Measurements from ENCODE around the gene MARK3. TPM values are rescaled to one million over a fixed set of nuclear protein-coding genes. Genes with fewer than 3 reads are reported as not detected.
A peak's percentile ranks its signal among the peaks of the same experiment; 100 is the strongest.
"Not testable (repeated sequence)": the region's sequence is repeated elsewhere in the genome, so short reads cannot be mapped to it uniquely, and the experiment has no call there.

Gene MARK3
- 89.6 TPM for total RNA-seq

DNA sequence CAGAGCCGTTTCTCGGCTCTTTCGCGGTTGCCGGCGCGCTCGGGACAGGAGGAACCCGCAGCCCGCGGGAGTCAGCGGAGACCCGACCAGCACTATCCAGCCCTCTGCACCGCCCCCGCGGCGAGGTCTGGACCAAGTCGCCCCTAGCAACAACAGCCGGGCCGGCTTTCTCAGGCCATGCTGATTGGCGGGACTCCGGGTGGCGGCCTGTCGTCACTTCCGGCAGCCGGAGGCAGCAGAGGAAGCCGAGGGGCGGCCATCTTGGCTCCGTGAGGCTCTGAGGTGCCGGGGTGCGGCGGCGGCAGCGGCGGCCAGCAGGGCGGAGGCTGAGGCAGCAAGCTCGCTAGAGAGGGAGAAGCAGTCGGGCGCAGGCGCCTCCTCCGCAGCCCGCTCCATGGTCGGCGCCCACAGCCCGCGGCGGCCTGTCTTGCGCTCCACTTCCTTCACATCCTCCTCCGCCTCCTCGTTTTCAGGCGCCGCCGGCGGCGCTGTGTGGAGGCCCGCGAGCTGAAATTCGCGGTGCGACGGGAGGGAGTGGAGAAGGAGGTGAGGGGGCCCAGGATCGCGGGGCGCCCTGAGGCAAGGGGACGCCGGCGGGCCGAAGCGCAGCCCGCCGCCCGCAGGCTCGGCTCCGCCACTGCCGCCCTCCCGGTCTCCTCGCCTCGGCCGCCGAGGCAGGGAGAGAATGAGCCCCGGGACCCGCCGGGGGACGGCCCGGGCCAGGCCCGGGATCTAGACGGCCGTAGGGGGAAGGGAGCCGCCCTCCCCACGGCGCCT, at the start of gene MARK3:
Gene MARK3, plus strand, starts transcription at position 264 of the 777 bp plus-strand sequence. CDS start 615 bp downstream, outside the sequence.
- DNase-seq = peak; percentile 91

DNA sequence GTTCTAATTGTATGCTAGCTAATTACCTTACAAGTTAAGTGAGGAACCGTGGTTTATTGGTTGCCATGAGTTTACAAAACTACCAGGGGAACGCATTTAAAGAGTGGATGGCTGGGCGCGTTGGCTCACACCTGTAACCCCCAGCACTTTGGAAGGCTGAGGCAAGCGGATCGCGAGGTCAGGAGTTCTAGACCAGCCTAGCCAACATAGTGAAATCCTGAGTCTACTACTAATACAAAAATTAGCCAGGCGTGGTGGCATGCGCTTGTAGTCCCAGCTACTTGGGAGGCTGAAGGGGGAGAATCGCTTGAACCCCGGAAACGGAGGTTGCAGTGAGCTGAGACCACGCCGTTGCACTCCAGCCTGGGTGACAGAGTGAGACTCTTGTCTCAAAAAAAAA, 49.0 kb upstream of the MARK3 start:
- DNase-seq = no peak

DNA sequence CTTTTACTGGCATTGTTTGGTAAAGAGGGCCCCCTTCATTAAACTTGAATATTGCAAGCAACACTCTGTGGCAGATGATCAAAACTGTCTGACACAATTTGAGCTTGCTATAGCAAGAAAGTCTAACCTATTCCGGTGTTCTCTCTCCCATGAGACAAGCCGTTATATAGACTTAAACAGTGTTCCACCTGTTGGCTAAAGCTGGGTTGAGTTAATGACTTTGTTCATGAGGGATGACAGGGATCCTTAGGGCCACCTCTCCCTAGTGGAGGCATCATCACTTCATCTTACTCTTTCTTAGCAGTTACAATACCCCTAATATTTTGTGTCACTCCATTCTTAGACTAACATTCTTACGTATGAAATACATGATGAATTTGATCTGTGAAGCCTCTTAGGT, 47.4 kb upstream of the MARK3 start:
- no peak for DNase-seq

DNA sequence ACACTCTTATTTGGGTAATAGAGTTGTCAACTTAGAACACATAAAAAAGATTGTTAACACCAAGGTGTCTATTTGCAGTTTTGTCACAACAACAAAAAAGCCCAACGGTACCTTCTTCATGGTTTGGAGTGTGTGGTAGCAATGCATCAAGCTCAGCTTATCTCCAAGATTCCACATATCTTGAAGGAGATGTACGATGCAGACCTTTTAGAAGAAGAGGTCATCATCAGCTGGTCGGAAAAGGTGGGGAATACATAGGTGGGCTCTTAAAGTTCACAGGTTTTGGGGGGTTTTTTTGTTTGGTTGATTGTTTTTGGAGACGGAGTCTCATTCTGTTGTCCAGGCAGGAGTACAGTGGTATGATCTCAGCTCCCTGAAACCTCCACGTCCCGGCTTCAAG, 45.7 kb upstream of the MARK3 start:
- DNase-seq = no peak

DNA sequence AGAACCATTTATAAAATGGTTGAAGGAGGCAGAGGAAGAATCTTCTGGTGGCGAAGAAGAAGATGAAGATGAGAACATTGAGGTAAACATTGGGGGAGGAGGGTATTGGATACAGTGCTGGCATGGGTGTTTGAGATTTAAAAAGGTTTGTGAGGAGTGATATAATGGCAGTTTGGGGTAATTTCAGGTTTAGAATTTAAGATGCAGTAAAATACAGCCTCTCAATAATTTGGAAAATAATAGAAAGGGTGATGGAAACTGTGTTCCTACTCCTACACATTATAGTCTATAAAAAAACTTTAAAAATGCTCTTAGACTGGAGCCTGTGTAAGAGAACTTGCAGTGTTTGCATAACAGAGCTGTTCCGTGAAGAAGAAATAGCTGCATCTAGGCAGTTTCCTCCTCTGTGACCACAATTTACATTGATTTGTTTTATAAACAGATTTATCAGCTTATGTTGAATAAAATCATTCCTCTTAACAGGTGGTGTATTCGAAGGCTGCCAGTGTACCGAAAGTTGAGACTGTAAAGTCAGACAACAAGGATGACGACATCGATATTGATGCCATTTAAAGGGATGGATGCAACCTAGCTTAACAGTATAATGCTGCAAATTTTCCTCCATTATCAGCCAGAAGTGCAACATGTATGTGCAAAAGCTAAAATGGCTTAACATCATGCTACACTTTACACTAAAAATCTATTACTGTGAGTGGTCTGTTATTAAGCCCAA, 44.6 kb upstream of the MARK3 start:
- no peak for DNase-seq

DNA sequence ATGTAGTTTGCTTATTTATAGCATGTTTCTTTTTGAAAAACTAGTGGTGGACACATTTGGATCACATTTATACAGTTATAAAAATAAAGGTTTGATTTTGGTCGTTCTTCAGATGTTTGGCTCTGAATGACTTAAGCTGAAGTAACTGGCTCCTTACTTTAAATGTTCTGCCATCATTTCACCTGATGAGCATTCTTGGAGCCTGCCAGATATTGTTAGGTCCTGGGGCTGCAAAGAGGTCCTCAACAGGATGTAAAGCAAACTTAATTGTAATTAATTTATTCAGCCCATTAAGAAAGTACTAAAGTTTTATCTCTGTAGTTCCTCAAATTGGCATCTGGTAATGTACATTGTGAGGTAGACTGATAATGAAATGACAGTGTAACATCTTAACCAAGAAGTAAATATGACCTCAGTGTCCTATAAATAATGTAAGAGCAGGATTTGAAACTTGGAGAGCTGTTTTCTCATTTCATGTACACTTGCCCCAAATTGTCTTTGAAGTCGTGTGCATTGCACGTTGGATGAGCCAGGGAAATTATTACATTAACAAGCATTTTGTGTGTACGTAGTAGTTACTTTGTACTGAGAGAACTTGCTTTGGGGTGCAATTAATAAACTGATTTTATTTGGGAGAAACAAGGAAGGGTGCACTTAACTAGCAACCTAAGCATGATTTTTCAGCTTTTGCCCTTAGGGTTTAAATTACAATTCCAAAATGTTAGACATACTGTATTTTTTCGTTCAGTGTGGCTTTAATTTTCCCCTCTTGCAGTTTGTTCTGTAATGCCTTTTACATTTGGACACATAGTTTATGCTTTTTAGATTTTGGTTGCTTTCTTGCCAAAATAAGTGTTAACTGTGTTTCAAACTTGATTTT, 43.7 kb upstream of the MARK3 start:
- no peak for DNase-seq

DNA sequence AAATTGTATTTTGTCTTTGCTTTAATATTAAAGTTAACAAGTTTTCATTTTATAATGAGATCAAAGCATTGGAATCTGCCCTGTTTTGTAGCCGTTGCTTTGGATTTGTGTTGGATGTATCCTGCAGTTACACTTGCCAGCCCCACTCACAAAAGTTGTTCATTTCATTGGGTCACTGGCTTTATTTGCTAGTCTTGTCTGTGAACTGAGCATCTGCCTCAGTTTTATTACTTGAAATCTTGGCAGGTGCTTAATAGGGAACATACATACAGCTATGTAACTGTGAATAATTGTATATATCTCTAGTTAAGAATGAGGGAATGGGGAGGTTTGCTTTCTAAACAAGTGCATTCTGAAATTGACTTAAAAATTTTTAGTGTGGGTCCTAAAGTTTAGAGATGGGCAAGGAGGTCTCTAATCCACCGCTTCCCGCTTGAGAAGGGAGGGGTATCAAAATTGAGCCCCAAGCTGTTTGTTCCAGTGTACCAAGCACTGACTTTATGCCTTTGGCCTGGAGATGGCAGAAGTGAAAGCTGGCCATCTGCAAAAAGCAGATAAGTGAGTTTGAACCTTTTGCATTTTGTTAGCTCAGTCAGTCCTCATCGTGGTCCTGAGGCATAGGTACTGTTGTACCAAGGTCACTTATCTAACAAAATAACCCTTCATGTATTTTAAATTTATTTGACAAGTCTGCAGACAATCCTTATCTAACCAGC, 41.9 kb upstream of the MARK3 start:
- DNase-seq = no peak

DNA sequence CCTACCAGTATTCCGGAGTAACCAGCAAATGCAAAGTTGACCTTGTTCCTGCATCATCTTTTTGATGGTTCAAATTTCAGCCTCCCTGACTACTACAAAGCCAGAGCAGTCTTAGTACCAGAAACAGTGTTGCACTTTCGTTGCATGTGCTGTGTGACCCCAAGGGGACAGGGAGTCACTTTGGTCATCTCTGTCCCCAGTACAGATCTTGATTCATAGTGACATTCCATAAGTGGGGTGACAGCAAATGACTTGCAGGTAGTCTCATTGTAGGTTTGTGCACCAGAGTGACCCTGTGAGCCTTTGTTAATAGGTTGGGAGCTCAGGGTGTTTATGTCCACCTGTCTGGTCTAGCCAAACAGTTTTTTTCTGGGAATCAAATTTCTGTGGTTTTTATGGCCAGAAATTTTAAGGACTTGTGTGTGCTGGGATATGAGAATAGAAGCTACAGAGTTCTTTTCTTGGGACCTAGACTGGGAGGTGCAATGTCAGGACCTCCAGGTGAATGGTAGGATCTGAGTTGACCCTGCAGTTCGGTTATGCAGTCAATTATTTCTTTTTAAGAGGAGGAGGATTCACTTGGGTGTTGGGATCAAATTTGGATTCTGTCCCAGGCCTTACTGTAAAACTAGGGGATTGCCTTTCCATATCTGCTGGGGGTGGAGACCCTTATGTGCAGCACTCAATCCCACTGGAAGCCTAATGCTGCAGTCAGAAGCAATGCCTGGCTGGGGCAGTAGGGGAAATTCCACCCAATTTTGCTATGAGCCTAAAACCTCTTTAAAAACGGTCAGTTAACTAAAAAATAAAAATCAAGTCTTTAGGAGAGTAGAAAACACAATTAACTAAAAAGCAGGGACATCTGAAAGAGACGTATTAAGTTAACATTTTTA, 41.1 kb upstream of the MARK3 start:
- no peak for DNase-seq

DNA sequence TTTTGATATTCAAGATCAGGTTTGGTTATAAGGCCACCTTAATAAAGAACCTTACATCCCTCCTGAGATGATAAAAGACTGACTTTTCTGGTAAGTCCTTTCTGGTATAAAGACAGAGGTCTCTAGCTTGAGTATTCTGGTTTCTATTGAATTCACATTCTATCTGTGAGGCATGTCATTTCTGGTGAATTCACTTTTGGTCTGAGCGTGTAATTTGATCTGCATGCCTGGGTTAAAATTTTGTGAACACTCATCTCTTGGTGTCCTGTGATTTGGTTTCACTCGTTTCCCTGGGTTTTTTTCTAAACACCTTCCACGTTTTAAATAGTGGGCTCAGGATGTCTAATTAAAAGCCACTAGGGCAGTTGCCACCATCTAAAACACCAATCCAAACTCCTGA, 38.9 kb upstream of the MARK3 start:
- DNase-seq = no peak

DNA sequence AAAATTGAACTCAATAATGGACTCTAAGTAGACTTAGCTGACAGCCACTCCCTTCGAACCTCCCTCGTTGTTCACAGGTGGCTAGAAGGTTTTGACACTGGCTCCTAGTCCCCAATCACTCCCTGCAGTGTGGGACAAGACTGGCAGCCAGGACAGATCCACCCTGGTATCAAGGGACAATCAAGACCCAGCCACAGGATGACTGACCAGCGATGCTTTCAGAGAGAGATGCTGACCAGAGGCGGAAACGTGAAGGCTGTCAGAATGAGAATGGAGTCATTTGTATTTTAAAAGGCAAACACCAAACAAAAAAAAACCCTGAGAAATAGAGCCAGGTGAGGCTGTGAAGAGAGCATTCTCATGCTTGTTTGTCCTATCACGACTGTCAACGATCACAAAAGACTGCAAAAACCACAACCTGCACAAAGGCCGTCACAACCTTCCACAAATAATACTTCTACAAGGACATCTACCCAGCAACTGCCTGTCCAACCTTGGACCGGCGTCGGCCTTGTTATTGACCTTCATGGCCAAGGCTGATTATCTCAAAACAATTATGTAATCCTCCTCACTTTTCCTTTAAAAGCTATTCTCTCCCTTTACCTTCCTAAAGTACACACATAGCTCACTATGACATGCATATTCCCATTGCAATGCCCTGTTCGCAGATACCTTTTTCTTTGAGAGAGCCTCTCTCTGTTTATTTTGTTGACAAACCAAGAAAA, 38.0 kb upstream of the MARK3 start:
- no peak for DNase-seq

DNA sequence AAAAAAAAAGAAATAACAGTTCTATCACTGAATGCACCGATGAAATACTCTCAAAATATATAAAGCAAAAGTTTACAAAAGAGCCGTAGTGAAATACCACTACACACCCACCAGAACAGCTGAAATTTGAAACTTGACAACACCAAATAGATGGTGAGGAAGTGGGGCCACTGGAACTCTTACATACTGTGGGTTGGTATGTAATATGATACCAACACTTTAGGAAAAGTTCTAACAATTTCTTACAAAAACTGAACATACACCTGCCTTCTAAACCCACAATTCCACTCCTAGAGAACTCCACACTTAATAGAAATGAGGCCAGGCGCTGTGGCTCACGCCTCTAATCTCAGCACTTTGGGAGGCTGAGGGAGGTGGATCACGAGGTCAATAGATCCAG, 37.1 kb upstream of the MARK3 start:
- DNase-seq = no peak

DNA sequence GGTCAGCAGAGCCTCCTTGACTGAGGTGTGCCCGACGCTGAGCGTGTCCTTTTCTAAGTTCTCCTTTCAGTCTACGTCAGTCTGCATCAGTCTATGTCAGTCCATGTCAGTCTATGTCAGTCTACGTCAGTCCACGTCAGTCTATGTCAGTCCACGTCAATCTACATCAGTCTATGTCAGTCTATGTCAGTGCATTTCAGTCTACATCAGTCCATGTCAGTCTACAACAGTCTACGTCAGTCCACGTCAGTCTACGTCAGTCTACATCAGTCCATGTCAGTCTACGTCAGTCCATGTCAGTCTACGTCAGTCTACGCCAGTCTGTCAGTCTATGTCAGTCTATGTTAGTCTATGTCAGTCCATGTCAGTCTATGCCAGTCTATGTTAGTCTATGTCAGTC, 35.2 kb upstream of the MARK3 start:
- no peak for DNase-seq

DNA sequence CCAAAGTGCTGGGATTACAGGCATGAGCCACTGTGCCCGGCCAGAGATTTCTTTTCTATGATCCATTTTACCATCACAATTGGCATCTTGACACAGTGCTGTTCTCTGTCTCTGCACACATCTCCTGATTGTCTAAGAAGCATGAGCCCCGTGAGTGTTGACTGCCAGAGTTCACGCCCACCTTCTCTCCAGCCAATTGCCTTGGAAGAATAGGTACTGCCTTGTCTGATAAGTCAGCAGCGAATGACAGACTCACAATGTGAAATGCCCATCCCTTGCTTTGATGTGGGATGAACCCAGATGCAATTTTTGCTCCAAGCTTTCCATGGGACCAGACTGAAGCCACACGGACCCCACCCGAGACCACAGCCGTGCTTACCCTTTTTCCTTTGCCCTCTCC, 31.9 kb upstream of the MARK3 start:
- DNase-seq = no peak

DNA sequence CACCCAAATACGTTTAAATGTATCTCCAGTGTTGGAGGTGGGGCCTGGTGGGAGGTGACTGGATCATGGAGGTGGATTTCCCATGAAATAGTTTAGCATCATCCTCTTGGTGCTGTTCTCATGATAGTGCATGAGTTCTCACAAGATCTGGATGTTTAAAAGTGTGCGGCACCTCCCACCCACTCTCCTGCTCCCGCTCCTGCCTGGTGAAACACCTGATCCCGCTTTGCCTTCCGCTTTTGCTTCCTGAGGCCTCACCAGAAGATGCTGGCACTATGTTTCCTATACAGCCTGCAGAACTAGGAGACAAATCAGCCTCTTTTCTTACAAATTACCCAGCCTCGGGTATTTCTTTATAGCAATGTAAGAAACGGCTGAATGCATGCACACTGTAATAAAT, 31.1 kb upstream of the MARK3 start:
- DNase-seq = no peak

DNA sequence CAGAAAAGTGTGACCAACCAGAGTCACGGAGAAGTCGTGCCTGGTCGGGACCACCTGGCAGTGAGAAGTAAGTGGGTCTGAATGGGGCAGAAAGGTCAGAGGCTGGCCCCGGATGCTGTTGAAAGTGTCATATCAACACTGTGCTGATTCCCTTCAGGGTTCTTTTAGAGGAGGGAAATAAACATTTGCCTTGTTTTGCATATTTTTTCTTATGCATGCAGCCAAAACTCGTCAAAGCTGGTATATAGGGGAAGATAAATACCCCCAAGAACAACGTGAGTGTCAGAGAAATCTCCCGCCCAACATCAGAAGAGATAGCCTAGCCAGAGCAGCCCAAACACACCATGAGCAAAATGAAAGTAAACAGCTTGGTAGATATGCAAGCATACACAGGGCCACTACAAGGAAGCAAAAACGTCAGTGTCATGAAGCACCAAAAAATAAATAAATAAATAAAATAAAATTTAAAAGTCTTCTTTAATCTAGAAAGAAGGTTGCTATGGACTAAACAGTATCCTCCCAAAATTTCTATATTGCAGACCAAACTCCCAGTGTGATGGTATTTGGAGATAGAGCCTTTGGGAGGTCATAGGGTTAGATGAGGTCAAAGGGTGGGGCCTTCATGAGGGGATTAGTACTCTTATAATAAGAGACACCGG, 29.1 kb upstream of the MARK3 start:
- no peak for DNase-seq

DNA sequence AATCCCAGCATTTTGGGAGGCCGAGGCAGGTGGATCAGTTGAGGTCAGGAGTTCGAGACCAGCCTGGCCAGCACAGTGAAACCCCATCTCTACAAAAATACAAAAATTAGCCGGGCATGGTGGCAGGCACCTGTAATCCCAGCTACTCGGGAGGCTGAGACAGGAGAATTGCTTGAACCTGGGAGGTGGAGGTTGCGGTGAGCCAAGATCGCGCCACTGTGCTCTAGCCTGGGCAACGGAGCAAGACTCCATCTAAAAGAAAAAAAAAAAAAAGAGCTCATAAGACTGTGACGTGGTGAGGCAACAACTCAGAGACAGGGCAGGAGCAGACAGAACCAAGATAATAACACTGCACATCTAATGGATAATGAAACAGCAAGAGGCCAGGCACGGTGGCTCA, 27.7 kb upstream of the MARK3 start:
- DNase-seq = not testable (repeated sequence)

DNA sequence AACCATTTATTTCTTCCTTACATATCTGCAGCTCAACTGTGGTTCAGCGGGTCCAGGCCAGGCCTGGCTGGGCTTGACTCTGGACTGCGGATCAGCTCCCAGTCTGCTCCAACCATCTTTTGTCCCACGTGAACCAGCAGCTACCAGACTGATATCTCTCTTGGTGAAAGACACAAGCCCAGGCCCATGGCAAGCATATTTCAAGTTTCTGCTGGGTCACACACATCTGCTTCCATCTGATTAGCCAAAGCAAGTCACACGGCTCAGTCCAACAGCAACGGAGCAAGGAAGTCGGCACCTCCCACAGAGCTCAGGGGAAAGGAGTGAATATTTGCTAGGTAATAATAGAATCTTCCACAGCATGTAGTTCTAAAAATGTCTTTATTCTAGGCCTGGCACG, 24.7 kb upstream of the MARK3 start:
- no peak for DNase-seq

DNA sequence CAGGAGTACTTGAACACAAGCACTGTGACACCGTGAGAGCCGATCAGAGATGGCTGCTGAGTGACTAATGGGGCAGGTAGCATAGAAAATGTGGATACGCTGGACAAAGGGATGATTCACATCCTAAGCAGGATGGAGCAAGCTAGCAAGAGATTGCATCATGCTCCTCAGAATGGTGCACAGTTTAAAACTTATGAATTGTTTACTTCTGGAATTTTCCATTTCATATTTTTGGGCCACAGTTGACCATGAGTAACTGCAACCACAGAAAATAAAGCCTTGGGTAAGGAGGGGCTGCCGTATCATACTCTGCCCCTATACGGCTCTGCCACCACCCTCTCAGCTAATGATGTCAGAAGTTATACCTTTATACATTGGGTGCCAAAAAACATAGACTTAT, 23.3 kb upstream of the MARK3 start:
- no peak for DNase-seq

DNA sequence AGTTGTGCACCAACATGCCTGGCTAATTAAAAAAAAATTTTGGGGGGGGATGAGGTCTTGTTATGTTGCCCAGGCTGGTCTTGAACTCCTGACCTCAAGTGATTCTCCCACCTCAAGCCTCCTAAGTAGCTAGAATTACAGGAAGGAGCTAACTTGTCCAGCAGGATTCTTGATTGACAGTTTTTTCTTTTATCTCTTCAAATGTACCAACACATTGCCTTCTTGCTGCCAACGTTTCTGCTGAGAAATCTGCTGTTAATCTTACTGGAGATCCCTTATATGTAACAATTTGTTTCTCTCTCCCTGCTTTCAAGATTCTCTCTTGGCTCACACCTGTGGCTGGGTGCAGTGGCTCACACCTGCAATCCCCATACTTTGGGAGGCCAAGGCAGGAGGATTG, 22.4 kb upstream of the MARK3 start:
- DNase-seq = no peak

DNA sequence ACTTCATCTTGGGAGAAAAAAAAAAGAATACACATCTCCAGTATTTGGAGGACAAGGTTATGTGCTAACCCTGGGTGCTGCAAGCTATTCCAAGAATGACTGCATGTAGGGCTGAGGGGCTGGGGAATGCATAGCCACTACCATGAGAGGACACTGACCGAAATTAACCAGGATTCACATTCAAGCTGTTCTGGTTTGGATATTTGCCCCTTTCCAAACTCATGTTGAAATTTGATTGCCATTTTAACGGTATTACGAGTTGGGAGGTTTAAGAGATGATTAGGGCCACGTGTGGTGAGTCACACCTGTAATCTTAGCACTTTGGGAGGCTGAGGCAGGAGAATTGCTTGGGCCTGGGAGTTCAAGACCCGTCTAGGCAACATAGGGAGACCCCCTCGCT, 18.5 kb upstream of the MARK3 start:
- DNase-seq = no peak
